ENCODE results near the gene ASPA.
"Not testable (repeated sequence)": the region's sequence is repeated elsewhere in the genome, so short reads cannot be mapped to it uniquely, and the experiment has no call there.

ASPA gene

GRCh38 chr17:3475812-3476610 lies at the start of gene ASPA:
Gene ASPA, plus strand, starts transcription at chr17:3475997. Its CDS starts 163 bp downstream, at chr17:3476160.
- DNase-seq (ENCODE audit: extremely low read depth, low read depth) = no peak
- no peak for TF ChIP-seq CTCF (IDR thresholded peaks at IDR 0.05; ENCODE audit: low read depth, low read length, missing control alignments)
- H3K4me3 ChIP-seq (replicated peaks; ENCODE audit: low read depth, low read length) = no peak within 1 kb of the TSS

GRCh38 chr17:3433215-3433614 lies 42.6 kb upstream of the ASPA start:
- DNase-seq (ENCODE audit: extremely low read depth, low read depth); H3K4me3 ChIP-seq (replicated peaks; ENCODE audit: low read depth, low read length): not testable (repeated sequence)

GRCh38 chr17:3433741-3434140 lies 42.1 kb upstream of the ASPA start, which contains the start of gene OR1E2:
Gene OR1E2, minus strand, starts transcription at chr17:3433841. Its CDS starts 0 bp downstream, at chr17:3433841.
- no peak for DNase-seq (ENCODE audit: extremely low read depth, low read depth)
- no peak for TF ChIP-seq CTCF (IDR thresholded peaks at IDR 0.05; ENCODE audit: low read depth, low read length, missing control alignments)
- H3K4me3 ChIP-seq (replicated peaks; ENCODE audit: low read depth, low read length) = no peak within 1 kb of the TSS

GRCh38 chr17:3438368-3438767 lies 37.4 kb upstream of the ASPA start:
- DNase-seq (ENCODE audit: extremely low read depth, low read depth) = no peak
- TF ChIP-seq CTCF (IDR thresholded peaks at IDR 0.05; ENCODE audit: low read depth, low read length, missing control alignments) = no peak
- H3K4me3 ChIP-seq (replicated peaks; ENCODE audit: low read depth, low read length) = no peak overlapping the region

- no peak overlapping the region for H3K4me3 ChIP-seq (replicated peaks; ENCODE audit: low read depth, low read length)
- TF ChIP-seq CTCF (IDR thresholded peaks at IDR 0.05; ENCODE audit: low read depth, low read length, missing control alignments) = no peak
- no peak for DNase-seq (ENCODE audit: extremely low read depth, low read depth)
Observed at GRCh38 chr17:3440451-3440850, 35.3 kb upstream of the ASPA start.

- no peak for TF ChIP-seq CTCF (IDR thresholded peaks at IDR 0.05; ENCODE audit: low read depth, low read length, missing control alignments)
Observed at GRCh38 chr17:3447625-3448024, 28.2 kb upstream of the ASPA start.

GRCh38 chr17:3448059-3448665 lies 27.6 kb upstream of the ASPA start:
- no peak for DNase-seq (ENCODE audit: extremely low read depth, low read depth)
- no peak for TF ChIP-seq CTCF (IDR thresholded peaks at IDR 0.05; ENCODE audit: low read depth, low read length, missing control alignments)
- H3K4me3 ChIP-seq (replicated peaks; ENCODE audit: low read depth, low read length) = no peak overlapping the region

More at GRCh38 chr17:3447625-3448024, 28.2 kb upstream of the ASPA start:
- no peak for DNase-seq (ENCODE audit: extremely low read depth, low read depth)
- no peak overlapping the region for H3K4me3 ChIP-seq (replicated peaks; ENCODE audit: low read depth, low read length)

GRCh38 chr17:3466355-3466754 lies 9.4 kb upstream of the ASPA start:
- not testable (repeated sequence) for H3K4me3 ChIP-seq (replicated peaks; ENCODE audit: low read depth, low read length); DNase-seq (ENCODE audit: extremely low read depth, low read depth)
